ENCODE results near the gene BRD8.
"Not testable (repeated sequence)": the region's sequence is repeated elsewhere in the genome, so short reads cannot be mapped to it uniquely, and the experiment has no call there.

Gene BRD8

DNA sequence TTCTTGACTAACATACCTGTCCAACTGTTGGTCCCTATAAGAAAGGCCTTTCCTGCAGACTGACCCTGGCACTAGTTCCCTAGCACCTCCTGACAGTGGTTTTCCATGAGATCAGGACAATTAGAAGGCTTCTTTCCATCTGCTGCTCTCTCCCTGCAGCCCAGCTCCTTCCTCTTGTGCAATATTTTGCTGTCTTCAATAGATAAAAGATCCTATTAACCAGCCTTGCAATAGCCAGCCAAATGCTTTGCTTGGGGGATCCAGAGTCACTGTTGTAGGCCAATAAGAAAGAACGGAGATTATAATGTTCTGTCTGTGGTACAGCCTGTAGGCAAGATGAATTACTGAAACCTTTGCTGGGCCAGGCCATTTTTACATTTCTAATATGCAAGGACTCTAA lies 20.8 kb downstream of the BRD8 start:
- no peak for DNase-seq (ENCODE audit: low read depth in 2 of 2)

DNA sequence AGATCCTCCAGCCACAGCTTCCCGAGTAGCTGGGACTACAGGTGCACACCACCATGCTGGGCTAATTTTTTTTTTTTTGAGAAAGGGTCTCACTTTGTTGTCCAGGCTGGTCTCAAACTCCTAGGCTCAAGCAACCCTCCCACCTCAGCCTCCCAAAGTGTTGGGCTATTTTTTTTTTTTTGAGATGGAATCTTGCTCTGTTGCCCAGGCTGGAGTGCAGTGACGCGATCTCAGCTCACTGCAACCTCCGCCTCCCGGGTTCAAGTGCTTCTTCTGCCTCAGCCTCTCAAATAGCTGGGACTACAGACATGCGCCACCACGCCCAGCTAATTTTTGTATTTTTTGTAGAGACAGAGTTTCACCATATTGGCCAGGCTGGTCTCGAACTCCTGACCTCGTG lies 22.5 kb downstream of the BRD8 start:
- not testable (repeated sequence) for DNase-seq (ENCODE audit: low read depth in 2 of 2)

DNA sequence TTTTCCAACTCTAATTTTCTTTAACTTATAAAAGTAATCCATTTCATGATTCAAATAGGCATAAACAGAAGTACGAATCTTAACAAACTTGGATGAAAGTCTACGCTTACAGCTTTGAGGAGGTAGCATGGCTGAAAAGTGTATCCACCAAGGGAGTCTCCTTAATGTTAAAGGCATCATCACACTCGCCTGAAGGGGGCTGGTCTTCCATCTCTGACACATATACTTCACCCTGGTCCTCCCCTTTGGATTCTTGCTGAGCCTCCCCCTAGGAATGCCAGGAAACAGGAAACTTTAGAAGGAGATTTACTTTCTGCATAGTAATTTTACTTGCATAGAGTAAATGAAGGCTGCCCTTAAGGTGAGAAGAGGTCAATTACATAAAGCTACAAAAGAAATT lies 28.9 kb downstream of the BRD8 start:
- DNase-seq (ENCODE audit: low read depth in 2 of 2) = peak in 1 of 2 experiments; percentile 5

DNA sequence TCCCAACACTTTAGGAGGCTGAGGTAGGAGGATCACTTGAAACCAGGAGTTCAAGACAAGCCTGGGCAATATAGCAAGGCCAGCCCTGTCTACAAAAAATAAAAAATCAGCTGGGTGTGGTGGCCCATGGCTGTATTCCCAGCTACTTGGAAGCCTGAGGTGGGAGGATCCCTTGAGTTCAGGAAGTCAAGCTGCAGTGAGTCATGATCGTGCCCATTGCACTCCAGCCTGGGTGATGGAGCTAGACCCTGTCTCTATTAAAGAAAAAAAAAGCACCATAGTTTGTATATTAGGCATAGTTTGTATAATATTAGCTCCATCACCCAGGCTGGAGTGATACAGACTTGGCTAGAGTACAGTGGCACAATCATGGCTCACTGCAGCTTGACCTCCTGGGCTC lies 29.6 kb downstream of the BRD8 start:
- peak; percentile 8 to 15 for DNase-seq (ENCODE audit: low read depth in 2 of 2)

DNA sequence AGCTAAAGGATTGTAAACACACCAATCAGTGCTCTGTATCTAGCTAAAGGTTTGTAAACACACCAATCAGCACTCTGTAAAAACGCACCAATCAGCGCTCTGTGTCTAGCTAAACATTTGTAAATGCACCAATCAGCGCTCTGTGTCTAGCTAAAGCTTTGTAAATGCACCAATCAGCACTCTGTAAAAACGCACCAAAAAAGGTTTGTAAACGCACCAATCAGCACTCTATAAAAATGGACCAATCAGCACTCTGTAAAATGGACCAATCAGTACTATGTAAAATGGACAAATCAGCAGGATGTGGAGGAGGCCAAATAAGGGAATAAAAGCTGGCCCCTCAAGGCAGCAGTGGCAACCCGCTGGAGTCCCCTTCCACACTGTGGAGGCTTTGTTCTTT lies 34.9 kb downstream of the BRD8 start:
- DNase-seq (ENCODE audit: low read depth in 2 of 2) = not testable (repeated sequence)

DNA sequence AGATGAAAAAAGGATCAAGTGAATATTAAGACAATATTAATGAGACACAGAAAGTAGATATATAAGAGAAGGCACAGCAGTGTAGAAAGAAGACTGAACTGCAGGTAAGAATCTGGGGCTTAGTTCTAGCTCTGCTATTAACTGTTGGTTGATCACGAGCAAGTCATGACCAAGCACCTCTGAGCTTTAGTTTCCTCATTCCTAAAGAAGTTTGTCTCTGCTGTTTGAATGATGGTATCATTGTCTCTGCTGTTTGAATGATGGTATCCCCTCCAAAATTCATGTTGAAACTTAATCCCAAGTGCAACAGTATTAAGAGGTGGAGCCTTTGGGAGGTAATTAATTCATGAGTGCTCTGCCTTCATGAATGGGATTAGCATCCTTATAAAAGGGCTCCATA lies 36.7 kb downstream of the BRD8 start:
- DNase-seq (ENCODE audit: low read depth in 2 of 2) = no peak

DNA sequence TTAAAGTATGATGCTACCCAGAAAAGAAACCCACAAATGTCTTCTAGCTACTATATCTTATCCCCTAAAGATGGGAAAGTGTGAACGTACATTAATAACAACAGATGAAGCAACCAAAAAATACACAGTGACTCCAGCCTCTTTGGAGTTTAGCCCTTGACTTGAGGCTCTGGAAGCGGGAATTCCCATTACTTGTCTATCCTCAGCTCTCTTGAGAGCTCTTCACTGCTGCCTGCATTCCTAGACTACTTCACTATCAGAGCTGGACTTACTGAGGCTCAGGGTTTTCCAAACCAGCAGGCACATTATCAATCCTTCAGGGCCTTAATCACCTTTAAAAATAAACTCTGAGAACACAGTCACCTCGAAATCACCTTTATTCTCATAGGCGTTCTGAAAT lies 38.2 kb downstream of the BRD8 start:
- no peak for DNase-seq (ENCODE audit: low read depth in 2 of 2)

DNA sequence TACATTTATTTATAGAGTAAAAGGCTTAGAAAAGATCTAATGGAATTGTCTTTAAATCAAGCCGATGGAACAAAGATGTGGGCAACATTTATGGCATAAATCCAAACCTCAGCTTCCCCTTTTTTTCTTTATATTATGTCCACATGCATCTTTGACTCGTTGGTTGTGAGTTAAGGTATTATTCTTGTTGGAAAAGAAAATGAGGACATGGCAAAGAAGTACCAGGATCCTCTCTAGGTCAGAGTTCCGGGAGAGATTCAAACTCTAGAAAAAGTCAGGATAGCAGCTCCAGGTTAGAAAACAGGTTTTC lies 38.7 kb downstream of the BRD8 start:
- DNase-seq (ENCODE audit: low read depth in 2 of 2) = no peak

DNA sequence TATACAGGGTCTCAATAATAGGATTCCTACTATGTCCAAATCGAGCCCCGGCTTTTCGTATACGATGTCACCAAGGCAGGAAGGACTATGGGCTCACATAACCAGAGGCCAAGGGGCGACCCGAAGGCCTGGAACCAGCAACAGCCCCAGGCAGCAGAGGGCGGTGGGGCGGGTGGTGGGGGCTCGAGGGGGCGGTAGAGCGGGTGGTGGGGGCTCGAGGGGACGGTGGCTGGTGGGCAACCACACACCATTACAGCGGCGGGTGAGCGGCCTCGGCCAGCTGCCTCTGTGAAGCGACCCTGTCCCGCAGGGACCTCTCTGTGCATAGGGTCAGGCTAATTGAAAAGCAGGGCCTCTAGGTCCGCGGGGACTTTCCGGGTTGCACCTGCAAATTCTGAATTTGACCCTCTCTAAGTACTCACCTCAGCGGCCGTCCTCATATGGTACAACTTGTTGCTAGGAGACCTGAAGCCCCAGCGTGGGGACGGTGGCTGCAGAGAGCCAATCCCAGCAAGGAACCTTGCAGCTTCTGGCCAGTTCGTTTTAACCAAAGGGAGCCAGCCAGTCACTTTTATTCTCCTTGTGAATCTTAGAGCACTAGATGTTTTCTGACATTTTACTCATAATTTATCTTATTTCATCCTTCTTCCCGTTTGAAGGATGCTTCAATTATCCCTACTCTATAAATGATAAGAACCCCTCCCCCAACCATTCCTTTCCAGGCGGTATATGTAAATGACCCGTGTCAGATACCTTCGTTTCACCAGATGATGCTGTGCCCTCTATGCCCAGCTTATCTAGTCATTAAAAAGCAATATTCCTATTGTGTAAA lies 39.3 kb downstream of the BRD8 start, which contains the start of gene NME5:
TSS of gene NME5 (minus strand) at position 480 of the 832 bp plus-strand sequence. CDS start 648 bp downstream, outside the sequence.
- DNase-seq (ENCODE audit: low read depth in 2 of 2) = peak; percentile 7 to 8

DNA sequence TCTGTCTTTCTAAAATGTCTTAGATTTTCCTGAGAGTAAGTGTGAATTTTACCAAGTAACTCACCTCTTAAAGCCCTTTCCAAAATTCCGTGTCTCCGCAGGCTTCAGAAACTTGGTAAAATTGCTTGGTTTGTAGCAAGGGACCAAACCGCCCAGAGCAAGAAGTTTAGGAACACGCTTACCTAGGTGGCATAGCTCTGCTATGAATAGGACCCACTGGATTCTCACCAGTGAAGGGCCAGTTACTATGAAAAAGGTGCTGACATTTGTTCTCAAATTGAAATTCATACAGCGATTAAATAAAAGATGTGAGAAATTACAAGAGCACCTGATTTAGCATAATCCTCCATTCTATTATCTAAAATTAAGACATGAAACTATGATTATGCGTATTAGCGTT lies 45.9 kb downstream of the BRD8 start:
- DNase-seq (ENCODE audit: low read depth in 2 of 2) = no peak

DNA sequence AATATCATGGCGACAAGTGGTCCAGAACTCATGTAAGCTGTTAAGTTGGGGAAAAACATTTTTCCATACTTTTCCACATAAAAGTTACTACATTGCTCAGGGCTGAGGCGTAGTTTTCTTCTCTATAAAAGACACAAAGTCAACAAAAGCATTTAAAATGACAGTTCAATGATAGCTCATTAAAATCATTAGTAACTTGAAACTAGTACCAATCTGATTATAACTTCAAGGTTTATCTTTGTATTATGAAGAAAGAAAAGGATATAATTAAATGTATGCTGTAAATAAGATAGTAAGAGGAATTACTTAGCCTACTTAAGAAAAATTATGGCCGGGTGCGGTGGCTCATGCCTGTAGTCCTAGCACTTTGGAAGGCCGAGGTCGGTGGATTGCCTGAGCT lies 49.1 kb downstream of the BRD8 start:
- DNase-seq (ENCODE audit: low read depth in 2 of 2) = no peak

DNA sequence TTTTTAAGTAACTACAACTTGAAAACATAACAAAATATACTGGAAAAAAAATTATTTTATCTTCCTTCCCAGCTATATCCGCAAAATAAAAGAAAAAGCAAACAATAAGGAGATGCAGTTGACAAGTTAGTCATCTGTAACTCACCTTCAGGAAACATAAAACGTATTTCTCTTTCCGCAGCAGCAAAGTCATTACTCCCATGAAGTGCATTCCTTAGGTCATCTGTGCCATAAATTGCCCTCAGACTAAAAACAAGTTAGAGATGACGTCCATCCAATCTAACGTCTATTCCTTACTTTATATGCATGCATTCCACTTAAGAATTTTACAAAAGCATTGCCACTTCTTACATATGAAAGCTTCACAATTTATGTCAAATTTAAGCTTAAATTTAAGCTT lies 50.1 kb downstream of the BRD8 start:
- no peak for DNase-seq (ENCODE audit: low read depth in 2 of 2)

DNA sequence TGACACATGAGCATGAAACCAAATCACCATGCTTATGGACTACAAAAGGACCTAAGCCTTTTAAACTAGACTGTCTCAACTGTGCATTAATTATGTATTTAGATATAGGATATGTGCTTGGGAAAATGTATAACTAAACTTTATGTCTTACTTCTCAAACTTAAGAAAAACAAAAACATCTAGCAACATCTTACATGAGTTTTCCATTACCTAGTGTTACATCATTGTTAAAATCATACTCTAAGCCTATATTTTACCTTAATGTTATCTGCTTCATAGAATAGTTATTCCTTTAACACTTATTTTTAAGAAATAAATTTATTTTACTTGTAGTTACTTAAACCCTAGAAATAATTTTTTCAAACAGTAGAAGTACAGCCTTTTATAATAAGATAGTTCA lies 63.2 kb downstream of the BRD8 start:
- DNase-seq (ENCODE audit: low read depth in 2 of 2) = no peak

DNA sequence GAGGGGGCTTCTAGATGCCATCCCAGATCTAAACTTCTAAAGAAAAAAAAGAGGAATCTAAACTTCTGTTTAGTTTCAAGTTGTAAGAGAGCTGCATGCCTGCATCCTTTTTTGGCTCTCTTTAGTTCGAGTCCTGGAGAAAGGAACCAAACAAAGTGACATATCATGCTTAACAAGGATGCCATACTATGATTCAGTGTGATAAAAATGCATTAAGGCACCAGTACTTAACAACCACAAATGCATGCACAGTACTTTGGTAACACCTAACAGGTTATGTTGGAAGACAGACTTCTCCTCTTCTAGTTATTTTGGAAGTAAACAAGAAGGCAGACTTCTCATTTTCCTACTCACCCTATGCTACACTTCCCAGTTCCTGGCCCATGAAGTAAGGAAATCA lies 66.5 kb downstream of the BRD8 start:
- DNase-seq (ENCODE audit: low read depth in 2 of 2) = no peak

DNA sequence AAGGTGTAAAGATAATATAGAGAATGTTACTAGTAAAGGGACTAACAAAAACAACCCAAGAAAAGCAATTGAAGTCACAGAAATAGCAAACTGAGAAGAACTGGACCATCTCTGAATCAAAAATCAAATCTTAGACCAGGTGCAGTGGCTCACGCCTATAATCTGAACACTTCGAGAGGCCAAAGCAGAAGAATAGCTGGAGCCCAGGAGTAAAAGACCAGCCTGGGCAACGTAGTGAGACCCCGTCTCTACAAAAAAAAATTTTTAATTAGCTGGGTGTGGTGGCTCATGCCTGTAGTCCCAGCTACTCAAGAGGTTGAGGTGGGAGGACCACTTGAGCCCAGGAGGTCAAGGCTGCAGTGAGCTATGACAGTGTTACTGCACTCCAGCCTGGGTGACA lies 67.2 kb downstream of the BRD8 start:
- DNase-seq (ENCODE audit: low read depth in 2 of 2) = no peak

DNA sequence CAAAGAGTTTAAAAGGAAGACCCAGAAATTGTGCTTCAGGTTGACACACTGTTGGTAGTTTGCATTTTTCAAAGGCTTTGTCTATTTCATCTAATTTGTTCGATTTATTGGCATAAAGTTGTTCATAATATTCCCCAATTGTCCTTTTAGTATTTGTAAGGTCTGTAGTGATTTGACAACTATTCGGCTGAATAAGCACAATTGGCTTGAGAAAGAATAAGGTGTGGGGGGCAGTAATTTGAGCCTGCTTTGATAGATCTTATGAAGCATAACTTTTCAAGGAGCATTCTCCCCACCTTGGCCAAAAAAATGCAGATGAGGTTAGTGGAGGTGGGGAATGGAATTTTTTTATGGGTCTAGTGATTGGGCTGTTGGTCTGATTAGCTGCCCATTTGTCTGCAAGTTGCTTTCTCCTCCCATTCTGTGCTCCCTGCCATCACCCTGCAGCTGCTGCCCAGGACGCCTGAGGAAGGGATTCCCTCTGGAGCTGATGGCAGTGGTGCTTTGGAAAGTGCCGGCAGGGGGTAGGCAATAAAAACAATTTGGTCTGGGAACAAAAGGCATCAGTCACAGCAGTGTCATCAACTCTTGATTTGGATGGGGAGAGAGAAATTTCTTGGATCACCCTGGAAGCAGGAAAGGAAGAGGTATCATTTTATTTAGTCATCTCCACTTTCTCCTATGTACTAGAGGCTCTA lies 68.0 kb downstream of the BRD8 start:
- no peak for DNase-seq (ENCODE audit: low read depth in 2 of 2)

DNA sequence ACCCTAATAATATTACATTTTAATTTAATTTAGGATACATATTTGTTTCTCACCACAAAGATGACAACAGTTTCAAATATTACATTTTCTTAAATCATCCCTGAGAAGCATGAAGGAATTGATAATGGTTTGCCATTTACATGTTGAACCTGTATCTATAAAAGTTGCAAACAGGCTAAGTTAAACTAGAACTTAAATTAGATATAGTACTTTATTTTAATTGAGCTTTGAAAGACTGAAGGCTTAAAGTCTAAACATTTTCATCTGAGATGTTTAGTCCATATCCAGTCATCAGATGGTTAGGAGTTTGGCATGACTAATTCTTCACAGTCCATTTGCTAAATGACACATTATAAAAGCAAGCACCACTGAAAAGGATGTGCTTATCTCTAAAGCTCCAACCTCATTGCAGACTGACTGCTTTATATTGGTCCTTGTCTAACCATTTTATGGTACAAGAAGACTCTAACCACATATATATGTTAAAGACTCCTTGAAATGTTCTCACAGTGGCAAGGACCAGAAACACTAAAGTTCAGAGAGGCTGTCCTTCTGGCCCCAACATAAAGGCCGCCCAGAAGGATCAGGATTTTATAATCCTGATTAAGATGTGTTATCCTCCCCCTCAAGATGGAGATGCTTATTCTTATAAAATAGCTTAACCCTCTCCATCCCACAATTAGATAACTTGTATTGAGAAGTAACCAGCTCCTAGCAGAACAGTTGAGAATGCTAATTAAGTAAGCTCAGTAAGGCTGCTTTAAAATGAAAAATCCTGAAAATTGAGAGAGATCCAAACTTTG lies 68.8 kb downstream of the BRD8 start:
- DNase-seq (ENCODE audit: low read depth in 2 of 2) = no peak

DNA sequence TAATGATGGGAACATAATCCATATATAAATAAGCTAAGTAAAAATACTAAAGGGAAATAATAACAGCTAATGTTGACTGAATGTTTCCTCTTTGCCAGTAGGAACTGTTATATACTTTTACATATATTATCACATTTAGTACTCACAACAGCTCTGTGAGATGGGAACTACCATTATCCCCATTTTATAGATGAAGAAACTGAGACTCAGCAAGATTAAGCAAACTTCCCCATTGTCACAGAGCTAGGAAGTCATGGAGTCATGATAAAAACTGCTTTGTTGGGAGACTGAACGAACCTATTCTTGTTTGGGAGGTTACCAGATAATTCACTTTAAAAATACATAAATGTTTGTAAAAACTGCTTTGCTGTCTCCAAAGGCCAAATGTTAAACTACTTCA lies 71.2 kb downstream of the BRD8 start:
- no peak for DNase-seq (ENCODE audit: low read depth in 2 of 2)

DNA sequence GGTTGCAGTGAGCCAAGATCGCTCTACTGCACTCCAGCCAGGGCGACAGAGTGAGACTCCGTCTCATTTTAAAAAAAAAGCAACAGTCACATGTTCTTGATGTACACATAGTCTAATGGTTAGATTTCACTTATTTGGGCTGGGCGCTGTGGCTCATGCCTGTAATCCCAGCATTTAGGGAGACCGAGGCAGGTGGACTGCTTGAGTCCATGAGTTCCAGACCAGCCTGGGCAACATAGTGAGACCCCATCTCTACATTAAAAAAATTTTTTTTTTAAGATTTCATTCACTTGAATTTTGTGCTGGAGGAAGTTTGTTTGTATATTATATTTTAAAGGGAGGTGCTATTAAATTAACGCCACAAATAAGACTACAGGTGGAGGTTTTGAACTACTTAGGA lies 72.7 kb downstream of the BRD8 start:
- no peak for DNase-seq (ENCODE audit: low read depth in 2 of 2)

DNA sequence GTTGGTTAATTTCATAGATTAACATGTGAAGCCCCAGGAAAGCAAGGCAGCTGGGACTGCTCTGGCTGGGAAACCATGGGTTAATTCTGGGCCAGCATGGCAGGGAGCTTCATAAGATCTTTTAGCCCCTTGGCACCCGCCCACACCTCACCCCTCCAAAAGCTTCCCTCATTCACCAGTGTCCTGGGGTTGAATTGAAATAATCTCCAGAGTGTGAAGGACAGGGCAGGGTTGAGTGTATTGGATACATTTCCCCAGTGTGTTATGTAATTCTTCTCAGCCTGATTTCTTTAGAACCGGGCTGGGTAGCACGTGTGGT lies 75.2 kb downstream of the BRD8 start:
- no peak for DNase-seq (ENCODE audit: low read depth in 2 of 2)

DNA sequence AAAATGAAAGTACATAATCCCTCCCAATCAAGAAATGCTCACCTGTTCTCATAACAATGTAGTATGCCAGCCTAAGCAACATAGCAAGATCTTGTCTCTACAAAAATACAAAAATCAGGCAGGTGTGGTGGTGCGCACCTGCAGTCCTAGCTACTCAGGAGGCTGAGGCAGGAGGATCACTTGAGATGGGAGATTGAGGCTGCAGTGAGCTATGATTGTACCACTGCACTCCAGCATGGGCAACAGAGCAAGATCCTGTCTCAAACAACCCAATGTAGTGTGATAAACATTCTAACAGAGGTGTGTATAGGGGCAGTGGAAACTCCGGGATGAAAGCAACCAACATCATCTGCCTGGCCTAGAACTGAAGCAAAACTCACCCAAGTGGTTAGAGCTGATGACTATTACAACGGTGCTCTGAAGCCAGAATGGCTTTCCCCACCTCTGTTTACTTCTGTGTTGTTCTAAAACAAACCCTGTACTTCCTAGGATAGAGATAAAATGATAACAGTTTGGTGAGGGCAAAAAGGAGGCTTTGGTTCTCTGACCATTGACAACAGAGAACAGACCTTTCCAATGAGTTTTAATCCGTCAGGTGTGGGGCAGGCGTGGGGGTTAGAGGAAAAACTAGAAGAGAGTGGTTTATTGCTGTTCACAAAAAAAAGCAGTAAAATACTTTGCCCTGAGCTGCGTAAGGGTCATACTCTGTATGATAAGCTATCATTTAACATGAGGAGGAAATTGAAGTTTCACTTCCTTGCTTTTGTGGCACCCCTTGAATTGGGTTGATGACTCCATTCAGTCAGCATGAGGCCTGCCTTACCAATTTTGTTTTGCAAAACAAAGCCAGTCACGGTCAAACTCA lies 75.7 kb downstream of the BRD8 start:
- DNase-seq (ENCODE audit: low read depth in 2 of 2) = no peak
